Measurements from ENCODE around the gene ARL16.

The ARL16 gene

DNA sequence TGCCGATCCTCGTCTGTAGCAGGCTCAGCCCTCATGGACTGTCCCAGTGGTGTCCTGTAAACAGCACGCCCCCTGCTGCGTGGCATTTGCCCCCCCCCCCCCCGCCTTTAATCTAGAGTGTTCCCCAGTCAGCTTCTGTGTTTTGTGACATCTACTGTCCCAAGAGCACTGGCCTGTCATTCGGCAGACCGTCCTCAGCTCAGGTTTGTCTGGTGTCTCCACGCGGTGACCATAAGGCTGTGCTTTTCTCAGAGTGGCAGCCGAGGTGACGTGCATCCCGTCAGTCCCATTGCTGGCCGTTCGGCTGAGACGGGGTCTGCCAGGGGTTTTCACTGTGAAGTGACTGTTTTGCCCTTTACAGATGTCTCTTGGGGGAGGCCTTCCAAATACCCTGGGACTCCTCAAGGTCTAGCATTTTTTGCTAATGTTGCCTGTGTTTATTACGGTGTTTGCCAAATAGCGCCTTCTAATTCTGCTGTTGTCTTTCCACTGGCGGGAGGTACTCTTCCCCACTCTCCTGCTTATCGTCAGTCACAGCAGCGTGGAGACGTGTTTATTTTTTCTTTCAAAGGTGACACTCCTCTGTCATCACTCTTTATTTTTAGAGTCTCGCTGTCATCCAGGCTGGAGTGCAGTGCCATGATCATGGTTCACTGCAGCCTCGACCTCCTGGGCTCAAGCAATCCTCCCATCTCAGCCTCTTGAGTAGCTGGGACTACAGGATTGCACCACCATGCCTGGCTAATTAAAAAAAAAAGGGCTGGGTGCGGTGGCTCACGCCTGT lies 13.9 kb upstream of the ARL16 start:
- H3K27me3 ChIP-seq (replicated peaks), result no peaks in the 10 kb centered on the region
- in situ Hi-C loops (cut with HindIII; ENCODE audit: low pct_ligation_motif_present, low sequenced_read_pairs), result no loop called here
- peaks cover 87% of the 10 kb centered on the region for H3K36me3 ChIP-seq (replicated peaks)
- H3K4me3 ChIP-seq (ENCODE audit: low read depth, low read length), result no peak overlapping the region
- DNase-seq, result no peak
- no peak overlapping the region for H3K27ac ChIP-seq
- TF ChIP-seq, protein P1, sequence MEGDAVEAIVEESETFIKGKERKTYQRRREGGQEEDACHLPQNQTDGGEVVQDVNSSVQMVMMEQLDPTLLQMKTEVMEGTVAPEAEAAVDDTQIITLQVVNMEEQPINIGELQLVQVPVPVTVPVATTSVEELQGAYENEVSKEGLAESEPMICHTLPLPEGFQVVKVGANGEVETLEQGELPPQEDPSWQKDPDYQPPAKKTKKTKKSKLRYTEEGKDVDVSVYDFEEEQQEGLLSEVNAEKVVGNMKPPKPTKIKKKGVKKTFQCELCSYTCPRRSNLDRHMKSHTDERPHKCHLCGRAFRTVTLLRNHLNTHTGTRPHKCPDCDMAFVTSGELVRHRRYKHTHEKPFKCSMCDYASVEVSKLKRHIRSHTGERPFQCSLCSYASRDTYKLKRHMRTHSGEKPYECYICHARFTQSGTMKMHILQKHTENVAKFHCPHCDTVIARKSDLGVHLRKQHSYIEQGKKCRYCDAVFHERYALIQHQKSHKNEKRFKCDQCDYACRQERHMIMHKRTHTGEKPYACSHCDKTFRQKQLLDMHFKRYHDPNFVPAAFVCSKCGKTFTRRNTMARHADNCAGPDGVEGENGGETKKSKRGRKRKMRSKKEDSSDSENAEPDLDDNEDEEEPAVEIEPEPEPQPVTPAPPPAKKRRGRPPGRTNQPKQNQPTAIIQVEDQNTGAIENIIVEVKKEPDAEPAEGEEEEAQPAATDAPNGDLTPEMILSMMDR (IDR thresholded peaks at IDR 0.05; ENCODE audit: low read depth, low read length, missing control alignments), result no peak

DNA sequence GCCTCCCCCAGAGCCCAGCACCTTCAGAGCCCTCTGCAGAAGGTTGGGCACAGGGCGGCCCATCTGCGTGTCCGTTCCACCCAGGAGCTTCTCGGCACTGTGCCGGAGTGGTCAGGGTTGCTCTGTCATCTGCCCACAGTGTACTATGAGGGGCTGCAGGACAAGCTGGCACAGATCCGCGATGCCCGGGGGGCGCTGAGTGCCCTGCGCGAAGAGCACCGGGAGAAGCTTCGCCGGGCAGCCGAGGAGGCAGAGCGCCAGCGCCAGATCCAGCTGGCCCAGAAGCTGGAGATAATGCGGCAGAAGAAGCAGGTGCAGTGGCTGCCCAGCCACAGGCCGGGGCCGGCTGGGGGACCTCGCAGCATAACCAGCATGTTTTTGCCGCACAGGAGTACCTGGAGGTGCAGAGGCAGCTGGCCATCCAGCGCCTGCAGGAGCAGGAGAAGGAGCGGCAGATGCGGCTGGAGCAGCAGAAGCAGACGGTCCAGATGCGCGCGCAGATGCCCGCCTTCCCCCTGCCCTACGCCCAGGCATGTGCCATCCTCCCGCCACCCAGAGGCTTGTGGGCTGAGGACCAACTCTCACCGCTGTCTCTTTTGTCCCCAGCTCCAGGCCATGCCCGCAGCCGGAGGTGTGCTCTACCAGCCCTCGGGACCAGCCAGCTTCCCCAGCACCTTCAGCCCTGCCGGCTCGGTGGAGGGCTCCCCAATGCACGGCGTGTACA lies 12.8 kb upstream of the ARL16 start:
- in situ Hi-C loops (cut with HindIII; ENCODE audit: low pct_ligation_motif_present, low sequenced_read_pairs), result no loop called here
- TF ChIP-seq, protein P1 (IDR thresholded peaks at IDR 0.05; ENCODE audit: low read depth, low read length, missing control alignments), result no peak
- H3K4me3 ChIP-seq (ENCODE audit: low read depth, low read length), result no peak overlapping the region
- H3K27me3 ChIP-seq (replicated peaks), result no peaks in the 10 kb centered on the region
- peaks cover 93% of the 10 kb centered on the region for H3K36me3 ChIP-seq (replicated peaks)
- no peak for DNase-seq
- no peak overlapping the region for H3K27ac ChIP-seq

DNA sequence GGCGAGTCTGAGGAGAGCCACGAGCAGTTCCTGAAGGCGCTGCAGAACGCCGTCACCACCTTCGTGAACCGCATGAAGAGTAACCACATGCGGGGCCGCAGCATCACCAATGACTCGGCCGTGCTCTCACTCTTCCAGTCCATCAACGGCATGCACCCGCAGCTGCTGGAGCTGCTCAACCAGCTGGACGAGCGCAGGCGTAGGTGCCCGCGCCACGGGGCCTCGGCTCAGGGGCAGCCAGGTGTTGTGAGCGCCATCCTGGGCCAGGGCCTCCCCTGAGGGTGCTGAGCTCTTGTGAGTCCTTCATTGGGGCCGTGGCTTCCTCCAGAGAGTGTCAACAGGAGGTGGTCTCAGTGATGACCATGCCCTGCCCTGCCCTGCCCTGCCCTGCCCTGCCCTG lies 12.2 kb upstream of the ARL16 start:
- Histone ChIP-seq H3K4me3 (ENCODE audit: low read depth, low read length) (no peak overlapping the region), H3K36me3 (replicated peaks) (peaks cover 93% of the 10 kb centered on the region), H3K27me3 (replicated peaks) (no peaks in the 10 kb centered on the region), H3K27ac (no peak overlapping the region)
- in situ Hi-C loops (cut with HindIII; ENCODE audit: low pct_ligation_motif_present, low sequenced_read_pairs), result no loop called here
- TF ChIP-seq, protein P1 (IDR thresholded peaks at IDR 0.05; ENCODE audit: low read depth, low read length, missing control alignments), result no peak
- no peak for DNase-seq

DNA sequence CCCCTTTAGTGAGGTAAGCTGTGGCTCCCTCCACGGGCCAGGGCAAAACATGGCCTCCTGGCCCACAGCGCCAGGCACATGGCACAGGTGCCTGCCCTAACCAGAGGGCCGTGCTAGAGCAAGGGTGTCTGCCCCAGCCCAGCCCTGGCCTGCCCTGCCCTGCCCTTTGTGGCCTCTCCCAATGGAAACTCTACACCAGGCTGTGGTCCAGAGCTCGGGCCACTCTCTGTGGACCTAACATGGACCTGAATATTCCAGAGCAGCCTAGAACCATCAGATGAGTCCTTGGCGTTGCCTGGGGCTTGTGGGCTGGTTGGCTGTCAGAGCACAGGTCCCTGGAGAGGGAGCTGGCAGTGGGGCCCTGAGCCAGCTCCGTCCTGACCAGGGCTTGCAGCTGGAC lies 11.6 kb upstream of the ARL16 start:
- Histone ChIP-seq H3K4me3 (ENCODE audit: low read depth, low read length) (no peak overlapping the region), H3K27me3 (replicated peaks) (no peaks in the 10 kb centered on the region), H3K36me3 (replicated peaks) (peaks cover 97% of the 10 kb centered on the region), H3K27ac (no peak overlapping the region)
- DNase-seq, result no peak
- in situ Hi-C loops (cut with HindIII; ENCODE audit: low pct_ligation_motif_present, low sequenced_read_pairs), result no loop called here
- TF ChIP-seq, protein P1 (IDR thresholded peaks at IDR 0.05; ENCODE audit: low read depth, low read length, missing control alignments), result no peak

DNA sequence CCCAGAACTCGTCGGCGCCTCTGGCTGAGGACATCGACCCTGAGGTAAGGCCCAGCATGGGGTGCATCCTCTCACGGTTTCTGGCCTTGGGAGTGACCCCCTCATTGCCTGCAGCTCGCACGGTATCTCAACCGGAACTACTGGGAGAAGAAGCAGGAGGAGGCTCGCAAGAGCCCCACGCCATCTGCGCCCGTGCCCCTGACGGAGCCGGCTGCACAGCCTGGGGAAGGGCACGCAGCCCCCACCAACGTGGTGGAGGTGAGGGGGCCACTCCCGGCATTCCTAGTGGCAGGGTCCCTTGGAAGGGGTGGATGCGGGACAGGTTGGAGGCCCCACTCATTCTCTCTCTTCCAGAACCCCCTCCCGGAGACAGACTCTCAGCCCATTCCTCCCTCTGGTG lies 11.2 kb upstream of the ARL16 start:
- TF ChIP-seq, protein P1 (IDR thresholded peaks at IDR 0.05; ENCODE audit: low read depth, low read length, missing control alignments), result no peak
- Histone ChIP-seq H3K27me3 (replicated peaks) (no peaks in the 10 kb centered on the region), H3K4me3 (ENCODE audit: low read depth, low read length) (no peak overlapping the region), H3K36me3 (replicated peaks) (peaks cover 97% of the 10 kb centered on the region), H3K27ac (no peak overlapping the region)
- in situ Hi-C loops (cut with HindIII; ENCODE audit: low pct_ligation_motif_present, low sequenced_read_pairs), result no loop called here
- no peak for DNase-seq

All from brain microvascular endothelial cell (primary cell).